Stomach (tissue), 9 donors: Measurements from ENCODE around the gene ABCC10. TPM values are rescaled to one million over a fixed set of nuclear protein-coding genes. Genes with fewer than 3 reads are reported as not detected.

Source experiments
- DNase-seq, 2 donors: peaks; one replicate each; pipeline versions ENCODE4 v3.0.0 to v3.0.0-alpha.2; 2013 to 2019
- H3K27ac ChIP-seq, 5 donors: fragments of 200-600 bp in 4 of 5; sonication (generic) in 4 of 5; one replicate each; pipeline ENCODE4 v1.5.1; 2013 to 2019; ENCODE audit warnings: mild to moderate bottlenecking in 1 of 5, moderate library complexity in 1 of 5
- H3K27me3 ChIP-seq, 3 donors: fragments of 200-600 bp; sonication (generic); one replicate each; pipeline ENCODE4 v1.5.1; 2017 to 2019; ENCODE audit warnings: mixed run types in 1 of 3
- H3K36me3 ChIP-seq, 4 donors: fragments of 200-600 bp; sonication (generic); 1 replicate in 3 of 4; 2 replicates in 1 of 4; pipeline ENCODE4 v1.5.1; 2016 to 2019
- H3K4me1 ChIP-seq, 4 donors: fragments of 200-600 bp; sonication (generic); one replicate each; pipeline ENCODE4 v1.5.1; 2016 to 2019
- H3K4me3 ChIP-seq, 4 donors: fragments of 200-600 bp; sonication (generic) in 3 of 4; one replicate each; pipeline ENCODE4 v1.5.1; 2016 to 2019; ENCODE audit warnings: mild to moderate bottlenecking in 1 of 4
- H3K9me3 ChIP-seq, 4 donors: fragments of 200-600 bp; sonication (generic); one replicate each; pipeline ENCODE4 v1.5.1; 2016 to 2019
- EP300 ChIP-seq: sonication (generic); formaldehyde crosslinking; IDR thresholded peaks from one replicate; pipeline ENCODE4 v1.6.1; 2017; ENCODE audit warnings: antibody characterized with exemption
- POLR2A ChIP-seq, 4 donors: fragments of 450-650 bp; IDR thresholded peaks; one replicate each; pipeline ENCODE4 v1.6.1; 2016; ENCODE audit warnings: antibody characterized with exemption in 4 of 4, control low read depth in 2 of 4, mild to moderate bottlenecking in 1 of 4, moderate library complexity in 1 of 4
- POLR2AphosphoS5 ChIP-seq, 3 donors: sonication (generic); formaldehyde crosslinking; IDR thresholded peaks; one replicate each; pipeline ENCODE4 v1.6.1; 2016; ENCODE audit warnings: antibody characterized with exemption in 3 of 3
- WGBS, 5 donors: extraction: QIAGEN DNeasy Blood & Tissue Kit in 3 of 5; methylation state at CpG; one replicate each; pipeline versions ENCODE4 v1.1.5 to v1.1.7; 2013 to 2018; 5-methylcytosine and 5-hydroxymethylcytosine counted together
- intact Hi-C: fragments of 100-400 bp; cut with DNase I; formaldehyde crosslinking; loops from one replicate; pipeline ENCODE4 v1.15.1; 2023; ENCODE audit warnings: low total_unique reads
- polyA plus RNA-seq, 3 donors: library from polyadenylated mRNA; stranded (reverse); fragments of 200-250 nt; gene quantifications; one replicate each; pipeline ENCODE4 v1.2.3, GENCODE V29; 2013
- total RNA-seq, 5 donors: library from RNA; depleted of rRNA; stranded (reverse); fragments of >200 nt; gene quantifications; one replicate each; pipeline versions ENCODE4 v1.1.0 to v1.2.3, GENCODE V29; 2014 to 2016
- TF ChIP-seq, protein P1 (sequence below), 7 experiments: fragments of 450-650 bp in 4 of 7; fragments of 200-600 bp in 3 of 7; sonication (generic) in 3 of 7; IDR thresholded peaks; one replicate each; pipeline ENCODE4 v1.5.1; 2016 to 2019; ENCODE audit warnings: antibody characterized with exemption in 7 of 7, control low read depth in 2 of 7, mild to moderate bottlenecking in 1 of 7
- donor health status: healthy with polysubstance abuse.
- donor health status: Bipolar disorder and iron deficiency.
- donor health status: healthy.

The ABCC10 gene
- total and polyA plus RNA-seq, 8 donors = 7.9 to 67.4 (median 29.6) TPM

GRCh38 chr6:43459535-43459934, 32.2 kb downstream of the ABCC10 start:
- WGBS, 5 donors = 62 to 93% (median 72%) methylated on average over 1 of the region's 1 CpG
- intact Hi-C loops = no loop called here
- Histone ChIP-seq H3K27ac (no peak overlapping the region), H3K4me1 (peaks cover 16 to 19% (median 17%) of the 10 kb centered on the region in 4 donors), H3K27me3 (peaks cover 9 to 85% (median 24%) of the 10 kb centered on the region in 3 donors), H3K4me3 (no peak overlapping the region), H3K36me3 (no peaks in the 10 kb centered on the region), H3K9me3 (no peaks in the 10 kb centered on the region)
- no peak for DNase-seq
- TF ChIP-seq EP300 = no peak
- TF ChIP-seq POLR2AphosphoS5 (IDR thresholded peaks at IDR 0.05) = no peak
- TF ChIP-seq, protein P1, sequence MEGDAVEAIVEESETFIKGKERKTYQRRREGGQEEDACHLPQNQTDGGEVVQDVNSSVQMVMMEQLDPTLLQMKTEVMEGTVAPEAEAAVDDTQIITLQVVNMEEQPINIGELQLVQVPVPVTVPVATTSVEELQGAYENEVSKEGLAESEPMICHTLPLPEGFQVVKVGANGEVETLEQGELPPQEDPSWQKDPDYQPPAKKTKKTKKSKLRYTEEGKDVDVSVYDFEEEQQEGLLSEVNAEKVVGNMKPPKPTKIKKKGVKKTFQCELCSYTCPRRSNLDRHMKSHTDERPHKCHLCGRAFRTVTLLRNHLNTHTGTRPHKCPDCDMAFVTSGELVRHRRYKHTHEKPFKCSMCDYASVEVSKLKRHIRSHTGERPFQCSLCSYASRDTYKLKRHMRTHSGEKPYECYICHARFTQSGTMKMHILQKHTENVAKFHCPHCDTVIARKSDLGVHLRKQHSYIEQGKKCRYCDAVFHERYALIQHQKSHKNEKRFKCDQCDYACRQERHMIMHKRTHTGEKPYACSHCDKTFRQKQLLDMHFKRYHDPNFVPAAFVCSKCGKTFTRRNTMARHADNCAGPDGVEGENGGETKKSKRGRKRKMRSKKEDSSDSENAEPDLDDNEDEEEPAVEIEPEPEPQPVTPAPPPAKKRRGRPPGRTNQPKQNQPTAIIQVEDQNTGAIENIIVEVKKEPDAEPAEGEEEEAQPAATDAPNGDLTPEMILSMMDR (IDR thresholded peaks at IDR 0.05) = no peak
- no peak for TF ChIP-seq POLR2A (IDR thresholded peaks at IDR 0.05)

DNA sequence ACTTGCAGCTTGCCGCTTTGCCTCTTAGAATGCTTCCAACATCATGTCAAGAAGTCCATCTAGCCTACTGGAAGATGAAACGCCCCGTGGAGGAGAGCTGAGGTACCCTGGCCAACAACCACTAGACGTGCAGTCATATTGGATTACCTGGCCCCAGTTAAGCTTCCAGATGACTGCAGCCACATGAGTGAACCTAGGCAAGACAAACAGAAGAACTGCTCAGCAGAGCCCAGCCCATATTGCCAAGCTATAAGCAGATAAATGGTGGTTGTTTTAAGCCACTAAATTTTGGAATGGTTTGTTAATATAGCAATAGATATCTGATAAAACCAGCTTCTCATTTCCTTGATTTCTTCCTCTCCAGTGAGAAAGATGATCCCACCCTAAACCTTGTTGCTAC, 32.7 kb downstream of the ABCC10 start:
- DNase-seq = no peak
- Histone ChIP-seq H3K4me1 (peaks cover 11 to 14% (median 12%) of the 10 kb centered on the region in 4 donors), H3K9me3 (no peaks in the 10 kb centered on the region), H3K27ac (no peak overlapping the region), H3K36me3 (no peaks in the 10 kb centered on the region), H3K4me3 (no peak overlapping the region), H3K27me3 (peaks cover 9 to 84% (median 20%) of the 10 kb centered on the region in 3 donors)
- WGBS, 5 donors = 61 to 93% (median 81%) methylated on average over 4 of the region's 4 CpGs
- intact Hi-C loops = no loop called here
- no peak for TF ChIP-seq POLR2A (IDR thresholded peaks at IDR 0.05)
- no peak for TF ChIP-seq POLR2AphosphoS5 (IDR thresholded peaks at IDR 0.05)
- no peak for TF ChIP-seq EP300
- TF ChIP-seq, protein P1 (IDR thresholded peaks at IDR 0.05) = no peak

DNA sequence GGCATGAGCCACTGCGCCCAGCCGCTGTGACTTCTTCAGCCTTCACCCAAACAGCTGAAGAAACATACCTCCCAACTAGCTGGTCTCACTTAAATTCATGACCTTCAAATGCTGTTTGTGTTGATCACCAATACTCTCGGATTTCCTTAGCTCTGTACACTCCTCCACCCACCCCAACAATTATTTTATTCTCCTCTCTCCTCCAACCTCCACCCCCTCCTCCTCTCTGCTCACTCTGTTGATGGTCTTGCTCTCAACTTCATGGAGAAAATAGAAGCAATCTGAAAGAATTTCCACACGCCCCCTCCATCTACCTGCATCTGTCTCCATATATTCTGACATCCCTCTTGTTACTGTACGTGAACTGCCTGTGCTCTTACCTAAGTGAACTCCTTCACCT, 34.6 kb downstream of the ABCC10 start:
- intact Hi-C loops = no loop called here
- Histone ChIP-seq H3K36me3 (no peaks in the 10 kb centered on the region), H3K27ac (no peak overlapping the region), H3K9me3 (no peaks in the 10 kb centered on the region), H3K27me3 (peaks cover under 1 to 74% (median under 1%) of the 10 kb centered on the region in 3 donors), H3K4me3 (no peak overlapping the region), H3K4me1 (no peaks in the 10 kb centered on the region)
- WGBS, 5 donors = 62 to 77% (median 69%) methylated on average over 5 of the region's 5 CpGs
- no peak for DNase-seq
- no peak for TF ChIP-seq POLR2AphosphoS5 (IDR thresholded peaks at IDR 0.05)
- TF ChIP-seq, protein P1 (IDR thresholded peaks at IDR 0.05) = no peak
- no peak for TF ChIP-seq POLR2A (IDR thresholded peaks at IDR 0.05)
- no peak for TF ChIP-seq EP300

GRCh38 chr6:43464337-43464736, 37.0 kb downstream of the ABCC10 start:
- Histone ChIP-seq H3K27me3 (peaks cover 0 to 58% (median 0%) of the 10 kb centered on the region in 3 donors), H3K27ac (no peak overlapping the region), H3K4me1 (peaks cover 0 to 7% (median 4%) of the 10 kb centered on the region in 4 donors), H3K36me3 (no peaks in the 10 kb centered on the region), H3K4me3 (no peak overlapping the region), H3K9me3 (no peaks in the 10 kb centered on the region)
- TF ChIP-seq POLR2A (IDR thresholded peaks at IDR 0.05) (no peak), EP300 (no peak), POLR2AphosphoS5 (IDR thresholded peaks at IDR 0.05) (no peak)
- TF ChIP-seq, protein P1 (IDR thresholded peaks at IDR 0.05) = no peak
- no peak for DNase-seq
- WGBS, 5 donors = 83 to 86% (median 85%) methylated on average over 8 of the region's 8 CpGs
- intact Hi-C loops = no loop called here
